ENCODE data around the gene SCN1B. TPM values are rescaled to one million over a fixed set of nuclear protein-coding genes. Genes with fewer than 3 reads are reported as not detected.

SCN1B gene
- total RNA-seq, 1 donor from 2014 or later, result 2.7 TPM

GRCh38 chr19:35037716-35038622 is 7.7 kb downstream of the SCN1B start:
- DNase-seq (ENCODE audit: low spot score), result no peak
- H3K27ac Mint-ChIP-seq, result no peak overlapping the region
- H3K4me3 Mint-ChIP-seq (ENCODE audit: low read depth), result no peak overlapping the region
- no peaks in the 10 kb centered on the region for H3K9me3 Mint-ChIP-seq
- H3K4me1 Mint-ChIP-seq (ENCODE audit: low read depth), result peaks cover 2% of the 10 kb centered on the region
- intact Hi-C loops (cut with micrococcal nuclease), result no loop called here
- H3K36me3 Mint-ChIP-seq (ENCODE audit: low read depth), result no peaks in the 10 kb centered on the region
- peaks cover 16% of the 10 kb centered on the region for H3K27me3 Mint-ChIP-seq (ENCODE audit: low read depth)

GRCh38 chr19:35038623-35039512 is 8.6 kb downstream of the SCN1B start:
- H3K27ac Mint-ChIP-seq, result no peak overlapping the region
- peaks cover 2% of the 10 kb centered on the region for H3K4me1 Mint-ChIP-seq (ENCODE audit: low read depth)
- DNase-seq (ENCODE audit: low spot score), result no peak
- no peak overlapping the region for H3K4me3 Mint-ChIP-seq (ENCODE audit: low read depth)
- intact Hi-C loops (cut with micrococcal nuclease), result no loop called here
- no peaks in the 10 kb centered on the region for H3K9me3 Mint-ChIP-seq
- H3K27me3 Mint-ChIP-seq (ENCODE audit: low read depth), result peaks cover 15% of the 10 kb centered on the region
- H3K36me3 Mint-ChIP-seq (ENCODE audit: low read depth), result no peaks in the 10 kb centered on the region

GRCh38 chr19:35039881-35040825 is 9.9 kb downstream of the SCN1B start:
- Mint-ChIP-seq H3K36me3 (ENCODE audit: low read depth) (no peaks in the 10 kb centered on the region), H3K27ac (no peak overlapping the region), H3K27me3 (ENCODE audit: low read depth) (peaks cover 15% of the 10 kb centered on the region), H3K9me3 (no peaks in the 10 kb centered on the region), H3K4me3 (ENCODE audit: low read depth) (no peak overlapping the region), H3K4me1 (ENCODE audit: low read depth) (peaks cover 4% of the 10 kb centered on the region)
- DNase-seq (ENCODE audit: low spot score), result no peak
- intact Hi-C loops (cut with micrococcal nuclease), result no loop called here

GRCh38 chr19:35040826-35041547 is 10.7 kb downstream of the SCN1B start:
- intact Hi-C loops (cut with micrococcal nuclease), result no loop called here
- H3K36me3 Mint-ChIP-seq (ENCODE audit: low read depth), result no peaks in the 10 kb centered on the region
- H3K4me1 Mint-ChIP-seq (ENCODE audit: low read depth), result peaks cover 6% of the 10 kb centered on the region
- no peaks in the 10 kb centered on the region for H3K9me3 Mint-ChIP-seq
- peaks cover 15% of the 10 kb centered on the region for H3K27me3 Mint-ChIP-seq (ENCODE audit: low read depth)
- no peak overlapping the region for H3K27ac Mint-ChIP-seq
- no peak overlapping the region for H3K4me3 Mint-ChIP-seq (ENCODE audit: low read depth)
- DNase-seq (ENCODE audit: low spot score), result no peak

DNA sequence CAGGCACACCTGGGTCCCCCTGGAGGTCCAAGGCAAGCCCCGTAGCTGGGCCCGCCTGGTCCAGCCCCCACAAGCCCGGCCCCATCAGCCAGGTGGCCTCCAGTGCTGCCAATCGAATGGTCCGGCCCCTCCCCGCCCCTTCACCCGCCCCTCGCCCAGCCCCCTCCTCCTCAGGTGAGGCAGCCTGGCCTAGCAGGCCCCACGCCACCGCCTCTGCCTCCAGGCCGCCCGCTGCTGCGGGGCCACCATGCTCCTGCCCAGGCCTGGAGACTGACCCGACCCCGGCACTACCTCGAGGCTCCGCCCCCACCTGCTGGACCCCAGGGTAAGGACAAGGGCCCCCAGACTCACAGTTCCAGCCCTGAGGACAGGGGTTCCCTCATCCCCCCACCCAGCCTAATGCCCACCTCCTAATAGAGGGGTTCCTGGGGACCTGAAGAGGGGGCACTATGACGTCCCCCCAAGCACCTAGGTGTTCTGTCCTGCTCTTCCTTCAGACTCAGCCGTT is 11.3 kb downstream of the SCN1B start, which contains the start of gene HPN:
Gene HPN (plus strand): TSS at position 174 of the 508 bp plus-strand sequence. CDS start 786 bp downstream, outside the sequence.
- peaks cover 15% of the 10 kb centered on the region for H3K27me3 Mint-ChIP-seq (ENCODE audit: low read depth)
- H3K4me1 Mint-ChIP-seq (ENCODE audit: low read depth), result peaks cover 6% of the 10 kb centered on the region
- no peak within 1 kb of the TSS for H3K4me3 Mint-ChIP-seq (ENCODE audit: low read depth)
- intact Hi-C loops (cut with micrococcal nuclease), result no loop called here
- no peaks in the 10 kb centered on the region for H3K9me3 Mint-ChIP-seq
- no peak within 1 kb of the TSS for H3K27ac Mint-ChIP-seq
- no peaks in the 10 kb centered on the region for H3K36me3 Mint-ChIP-seq (ENCODE audit: low read depth)
- DNase-seq (ENCODE audit: low spot score), result no peak

DNA sequence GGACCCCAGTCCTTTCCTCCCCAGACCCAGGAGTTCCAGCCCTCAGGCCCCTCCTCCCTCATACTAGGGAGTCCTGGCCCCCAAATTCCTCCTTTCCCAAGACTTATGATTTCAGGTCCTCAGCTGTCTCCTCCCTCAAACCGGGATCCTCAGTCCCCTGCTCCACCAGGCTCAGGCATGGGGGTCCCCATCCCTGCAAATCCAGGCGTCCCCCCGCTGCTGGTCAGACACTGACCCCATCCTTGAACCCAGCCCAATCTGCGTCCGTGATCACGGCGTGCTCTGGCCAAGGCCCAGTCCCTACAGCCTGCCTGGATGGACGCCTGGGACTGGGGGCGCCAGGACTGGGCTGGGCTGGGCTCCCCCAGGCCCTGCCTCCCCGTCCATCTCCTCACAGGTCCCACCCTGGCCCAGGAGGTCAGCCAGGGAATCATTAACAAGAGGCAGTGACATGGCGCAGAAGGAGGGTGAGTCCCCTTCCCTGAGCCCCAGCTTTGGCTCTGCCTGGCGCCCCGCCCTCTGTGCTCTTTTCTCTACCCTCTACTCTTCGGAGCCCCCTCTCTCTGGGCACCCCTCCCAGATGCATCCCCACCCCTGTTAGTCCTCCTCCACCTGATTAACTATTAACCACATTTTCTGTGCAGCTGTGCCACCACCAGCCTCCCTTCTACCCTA is 11.9 kb downstream of the SCN1B start:
- H3K27ac Mint-ChIP-seq, result no peak overlapping the region
- H3K4me3 Mint-ChIP-seq (ENCODE audit: low read depth), result no peak overlapping the region

DNA sequence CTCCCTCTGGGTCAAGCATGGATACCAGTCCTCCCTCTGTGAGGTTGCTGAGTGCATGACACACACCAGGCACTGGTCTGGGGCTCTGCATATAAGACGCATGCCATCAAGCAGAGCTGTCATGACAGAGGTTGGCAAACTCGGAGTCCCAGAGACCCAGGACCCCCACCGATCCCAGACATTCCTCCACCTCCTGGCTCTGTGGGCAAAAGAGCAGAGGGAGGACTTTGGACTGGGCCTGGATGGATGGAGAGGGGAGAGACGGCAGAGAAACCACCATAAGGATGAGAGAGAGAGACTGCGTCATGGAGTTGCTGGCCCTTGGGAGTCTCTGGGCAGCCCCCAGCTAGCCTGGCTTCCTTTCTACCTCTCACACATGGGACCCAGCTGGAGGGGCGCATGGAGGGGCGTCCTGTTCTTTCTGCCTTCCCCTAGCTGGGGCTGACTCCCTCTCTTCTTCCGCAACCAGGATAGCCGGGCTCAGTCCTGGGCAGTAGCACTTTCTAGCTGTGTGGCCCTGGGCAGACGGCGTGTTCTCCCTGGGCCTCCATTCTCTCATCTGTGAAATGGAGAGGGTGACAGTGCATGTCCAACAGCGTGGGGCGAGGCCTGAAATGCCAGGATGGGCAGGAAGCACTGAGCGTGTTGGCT is 12.8 kb downstream of the SCN1B start:
- intact Hi-C loops (cut with micrococcal nuclease), result no loop called here
- Mint-ChIP-seq H3K36me3 (ENCODE audit: low read depth) (no peaks in the 10 kb centered on the region), H3K9me3 (no peaks in the 10 kb centered on the region), H3K27me3 (ENCODE audit: low read depth) (peaks cover 14% of the 10 kb centered on the region), H3K4me3 (ENCODE audit: low read depth) (no peak overlapping the region), H3K27ac (no peak overlapping the region), H3K4me1 (ENCODE audit: low read depth) (peaks cover 6% of the 10 kb centered on the region)
- no peak for DNase-seq (ENCODE audit: low spot score)

More for the DNA sequence above, 11.9 kb downstream of the SCN1B start:
- no peaks in the 10 kb centered on the region for H3K9me3 Mint-ChIP-seq
- H3K27me3 Mint-ChIP-seq (ENCODE audit: low read depth), result peaks cover 15% of the 10 kb centered on the region
- intact Hi-C loops (cut with micrococcal nuclease), result no loop called here
- no peak for DNase-seq (ENCODE audit: low spot score)
- no peaks in the 10 kb centered on the region for H3K36me3 Mint-ChIP-seq (ENCODE audit: low read depth)
- peaks cover 6% of the 10 kb centered on the region for H3K4me1 Mint-ChIP-seq (ENCODE audit: low read depth)

DNA sequence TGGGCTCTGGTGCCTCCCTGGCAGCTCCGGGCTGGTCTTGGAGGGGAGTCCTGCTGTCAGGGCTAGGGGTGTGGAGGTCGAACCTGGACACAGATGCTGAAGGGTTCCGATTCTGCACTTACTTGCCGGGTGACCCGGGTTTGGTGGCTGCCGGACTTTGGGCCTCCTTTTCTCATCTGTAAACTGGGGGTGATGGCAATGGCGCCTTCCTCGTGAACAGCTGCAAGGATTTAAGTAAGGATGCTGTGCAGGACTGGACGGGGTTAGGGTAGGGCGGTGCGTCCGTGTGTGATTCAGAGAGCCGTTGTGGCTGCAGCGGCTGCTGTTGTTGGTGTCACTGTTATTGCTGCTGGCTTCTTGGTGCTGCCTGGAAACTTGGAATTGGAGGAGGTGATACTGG is 13.6 kb downstream of the SCN1B start:
- peaks cover 11% of the 10 kb centered on the region for H3K27me3 Mint-ChIP-seq (ENCODE audit: low read depth)
- no peak for DNase-seq (ENCODE audit: low spot score)
- H3K36me3 Mint-ChIP-seq (ENCODE audit: low read depth), result no peaks in the 10 kb centered on the region
- peaks cover 6% of the 10 kb centered on the region for H3K4me1 Mint-ChIP-seq (ENCODE audit: low read depth)
- no peaks in the 10 kb centered on the region for H3K9me3 Mint-ChIP-seq
- intact Hi-C loops (cut with micrococcal nuclease), result loop anchor here (1.0 kb wide), 1 partner anchor 46 kb away; no protein-coding TSS in a partner anchor
- no peak overlapping the region for H3K4me3 Mint-ChIP-seq (ENCODE audit: low read depth)
- H3K27ac Mint-ChIP-seq, result no peak overlapping the region

DNA sequence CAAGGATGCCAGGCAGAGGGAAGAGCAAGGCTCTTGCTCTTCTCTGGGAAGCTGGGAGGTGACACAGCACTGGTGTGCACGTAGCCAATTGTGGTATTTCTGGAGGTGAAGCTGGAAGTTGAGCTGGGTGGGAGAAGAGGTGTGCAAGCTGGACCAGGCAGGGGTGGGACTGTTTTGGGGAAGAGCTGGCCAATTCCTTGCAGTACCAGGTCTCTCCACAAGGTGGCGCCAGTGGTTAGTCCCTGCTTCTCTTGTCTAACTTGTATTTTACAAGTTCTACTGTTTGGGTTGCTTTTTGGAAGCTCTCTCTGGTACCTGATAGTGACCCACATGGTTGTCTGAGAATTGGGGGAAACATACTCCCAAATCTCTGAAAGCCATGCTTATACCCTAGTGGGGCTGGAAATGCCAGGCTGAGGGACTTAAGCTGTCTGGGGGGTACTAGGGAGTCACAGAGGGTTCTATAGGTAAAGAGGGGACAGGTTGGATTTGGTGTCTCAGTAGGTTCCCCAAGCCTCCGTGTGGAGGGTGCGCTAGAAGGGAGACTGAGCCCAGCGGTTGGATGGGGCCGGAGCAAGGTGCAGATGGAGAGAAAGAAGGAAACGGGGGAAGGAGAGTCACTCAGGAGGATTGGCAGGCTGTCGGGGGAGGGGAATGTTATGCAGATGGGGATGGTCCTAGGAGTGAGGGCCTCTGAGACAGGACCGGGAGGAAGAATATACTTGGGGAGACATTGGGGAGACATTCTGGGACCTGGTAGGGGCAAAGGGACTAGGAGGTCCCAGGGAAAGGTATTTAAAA is 14.2 kb downstream of the SCN1B start:
- no peaks in the 10 kb centered on the region for H3K36me3 Mint-ChIP-seq (ENCODE audit: low read depth)
- peaks cover 6% of the 10 kb centered on the region for H3K4me1 Mint-ChIP-seq (ENCODE audit: low read depth)
- H3K4me3 Mint-ChIP-seq (ENCODE audit: low read depth), result no peak overlapping the region
- DNase-seq (ENCODE audit: low spot score), result peak; percentile 34
- H3K27me3 Mint-ChIP-seq (ENCODE audit: low read depth), result peaks cover 10% of the 10 kb centered on the region
- intact Hi-C loops (cut with micrococcal nuclease), result loop anchor here (1.0 kb wide), 1 partner anchor 46 kb away; no protein-coding TSS in a partner anchor
- no peaks in the 10 kb centered on the region for H3K9me3 Mint-ChIP-seq
- H3K27ac Mint-ChIP-seq, result no peak overlapping the region

DNA sequence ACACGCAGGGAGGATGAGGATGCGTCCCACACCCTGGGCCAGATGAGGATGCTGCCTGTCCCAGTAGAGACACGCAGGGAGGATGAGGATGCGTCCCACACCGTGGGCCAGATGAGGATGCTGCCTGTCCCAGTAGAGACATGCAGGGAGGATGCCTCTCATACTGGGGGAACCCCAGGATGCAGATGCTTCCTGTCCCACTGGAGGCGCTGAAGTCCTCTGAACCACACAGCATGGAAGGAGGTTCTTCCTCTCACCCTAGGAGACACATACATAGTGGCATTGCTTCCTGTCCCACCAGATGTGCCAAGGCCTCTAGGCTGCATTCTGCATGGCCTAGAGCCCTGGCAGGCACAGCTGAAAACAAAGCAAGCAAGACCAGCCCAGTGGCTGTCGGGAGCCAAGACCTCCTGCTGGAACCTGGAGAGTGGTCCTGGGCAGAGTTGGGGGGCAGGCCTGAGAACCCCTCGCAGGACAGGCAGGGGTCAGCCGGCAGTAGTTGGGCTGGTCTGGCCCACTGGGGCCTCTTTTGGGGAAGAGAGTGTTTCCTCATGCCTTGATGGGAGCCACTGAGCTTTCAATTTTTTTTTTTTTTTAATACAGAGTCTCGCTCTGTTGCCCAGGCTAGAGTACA is 15.5 kb downstream of the SCN1B start:
- no peaks in the 10 kb centered on the region for H3K36me3 Mint-ChIP-seq (ENCODE audit: low read depth)
- no peak overlapping the region for H3K4me3 Mint-ChIP-seq (ENCODE audit: low read depth)
- intact Hi-C loops (cut with micrococcal nuclease), result no loop called here
- H3K27me3 Mint-ChIP-seq (ENCODE audit: low read depth), result peaks cover 3% of the 10 kb centered on the region
- H3K27ac Mint-ChIP-seq, result no peak overlapping the region
- DNase-seq (ENCODE audit: low spot score), result peak; percentile 34
- H3K4me1 Mint-ChIP-seq (ENCODE audit: low read depth), result peaks cover 4% of the 10 kb centered on the region
- no peaks in the 10 kb centered on the region for H3K9me3 Mint-ChIP-seq

Measured in activated T-helper 2 cell treated with anti-CD3 and anti-CD28 coated beads, Interferon-gamma antibody, Interleukin-2, Interleukin-4, amounts not matched to agents 10 μg/mL and 5 μg/mL and 100 μg/mL, durations not matched to agents 14 hours and 24 hours and 36 hours (primary cell).